ENCODE data around the gene EFNB2. TPM values are rescaled to one million over a fixed set of nuclear protein-coding genes. Genes with fewer than 3 reads are reported as not detected.

Gene EFNB2
- total RNA-seq, 1 experiment from 2014 or later, result 15.9 TPM

DNA sequence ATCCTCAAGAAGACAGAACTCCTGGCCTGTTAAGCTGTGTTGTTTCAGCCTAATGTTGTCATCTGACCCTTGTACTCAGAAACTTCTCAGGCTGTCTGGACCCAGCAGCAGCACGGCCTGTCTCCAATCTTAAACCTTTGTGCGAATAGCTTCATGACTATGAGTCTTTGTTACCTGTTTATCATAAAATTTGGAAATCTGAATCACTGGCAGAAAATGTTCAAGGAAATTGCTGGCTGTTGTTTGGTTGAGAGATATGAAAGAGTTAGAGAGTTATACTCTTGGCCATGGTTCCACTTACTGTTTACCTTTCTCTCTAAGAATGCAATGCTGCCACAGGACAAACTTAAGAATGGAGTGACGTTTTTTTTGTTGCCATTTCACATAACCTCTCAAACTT, 59.6 kb downstream of the EFNB2 start:
- ChIA-PET CTCF (interaction anchor here (1.3 kb wide), 1 partner anchor 37 kb away, joined by 3 read pairs; no protein-coding TSS in a partner anchor), POLR2A (no interaction called here)
- TF ChIP-seq JUN (CRISPR knock-in tag; IDR thresholded peaks at IDR 0.05) (no peak), NR1H2 (CRISPR knock-in tag; IDR thresholded peaks at IDR 0.05) (no peak), MYBL2 (CRISPR knock-in tag; IDR thresholded peaks at IDR 0.05) (no peak), CREM (CRISPR knock-in tag; IDR thresholded peaks at IDR 0.05) (no peak)
- TF ChIP-seq, protein P1, sequence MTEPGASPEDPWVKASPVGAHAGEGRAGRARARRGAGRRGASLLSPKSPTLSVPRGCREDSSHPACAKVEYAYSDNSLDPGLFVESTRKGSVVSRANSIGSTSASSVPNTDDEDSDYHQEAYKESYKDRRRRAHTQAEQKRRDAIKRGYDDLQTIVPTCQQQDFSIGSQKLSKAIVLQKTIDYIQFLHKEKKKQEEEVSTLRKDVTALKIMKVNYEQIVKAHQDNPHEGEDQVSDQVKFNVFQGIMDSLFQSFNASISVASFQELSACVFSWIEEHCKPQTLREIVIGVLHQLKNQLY (CRISPR knock-in tag; IDR thresholded peaks at IDR 0.05), result no peak
- TF ChIP-seq, protein P2, sequence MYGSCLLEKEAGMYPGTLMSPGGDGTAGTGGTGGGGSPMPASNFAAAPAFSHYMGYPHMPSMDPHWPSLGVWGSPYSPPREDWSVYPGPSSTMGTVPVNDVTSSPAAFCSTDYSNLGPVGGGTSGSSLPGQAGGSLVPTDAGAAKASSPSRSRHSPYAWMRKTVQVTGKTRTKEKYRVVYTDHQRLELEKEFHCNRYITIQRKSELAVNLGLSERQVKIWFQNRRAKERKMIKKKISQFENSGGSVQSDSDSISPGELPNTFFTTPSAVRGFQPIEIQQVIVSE (CRISPR knock-in tag; IDR thresholded peaks at IDR 0.05; ENCODE audit: borderline replicate concordance), result no peak
- TF ChIP-seq, protein P3, sequence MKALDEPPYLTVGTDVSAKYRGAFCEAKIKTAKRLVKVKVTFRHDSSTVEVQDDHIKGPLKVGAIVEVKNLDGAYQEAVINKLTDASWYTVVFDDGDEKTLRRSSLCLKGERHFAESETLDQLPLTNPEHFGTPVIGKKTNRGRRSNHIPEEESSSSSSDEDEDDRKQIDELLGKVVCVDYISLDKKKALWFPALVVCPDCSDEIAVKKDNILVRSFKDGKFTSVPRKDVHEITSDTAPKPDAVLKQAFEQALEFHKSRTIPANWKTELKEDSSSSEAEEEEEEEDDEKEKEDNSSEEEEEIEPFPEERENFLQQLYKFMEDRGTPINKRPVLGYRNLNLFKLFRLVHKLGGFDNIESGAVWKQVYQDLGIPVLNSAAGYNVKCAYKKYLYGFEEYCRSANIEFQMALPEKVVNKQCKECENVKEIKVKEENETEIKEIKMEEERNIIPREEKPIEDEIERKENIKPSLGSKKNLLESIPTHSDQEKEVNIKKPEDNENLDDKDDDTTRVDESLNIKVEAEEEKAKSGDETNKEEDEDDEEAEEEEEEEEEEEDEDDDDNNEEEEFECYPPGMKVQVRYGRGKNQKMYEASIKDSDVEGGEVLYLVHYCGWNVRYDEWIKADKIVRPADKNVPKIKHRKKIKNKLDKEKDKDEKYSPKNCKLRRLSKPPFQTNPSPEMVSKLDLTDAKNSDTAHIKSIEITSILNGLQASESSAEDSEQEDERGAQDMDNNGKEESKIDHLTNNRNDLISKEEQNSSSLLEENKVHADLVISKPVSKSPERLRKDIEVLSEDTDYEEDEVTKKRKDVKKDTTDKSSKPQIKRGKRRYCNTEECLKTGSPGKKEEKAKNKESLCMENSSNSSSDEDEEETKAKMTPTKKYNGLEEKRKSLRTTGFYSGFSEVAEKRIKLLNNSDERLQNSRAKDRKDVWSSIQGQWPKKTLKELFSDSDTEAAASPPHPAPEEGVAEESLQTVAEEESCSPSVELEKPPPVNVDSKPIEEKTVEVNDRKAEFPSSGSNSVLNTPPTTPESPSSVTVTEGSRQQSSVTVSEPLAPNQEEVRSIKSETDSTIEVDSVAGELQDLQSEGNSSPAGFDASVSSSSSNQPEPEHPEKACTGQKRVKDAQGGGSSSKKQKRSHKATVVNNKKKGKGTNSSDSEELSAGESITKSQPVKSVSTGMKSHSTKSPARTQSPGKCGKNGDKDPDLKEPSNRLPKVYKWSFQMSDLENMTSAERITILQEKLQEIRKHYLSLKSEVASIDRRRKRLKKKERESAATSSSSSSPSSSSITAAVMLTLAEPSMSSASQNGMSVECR (CRISPR knock-in tag; IDR thresholded peaks at IDR 0.05; ENCODE audit: borderline replicate concordance), result no peak
- TF ChIP-seq, protein P4, sequence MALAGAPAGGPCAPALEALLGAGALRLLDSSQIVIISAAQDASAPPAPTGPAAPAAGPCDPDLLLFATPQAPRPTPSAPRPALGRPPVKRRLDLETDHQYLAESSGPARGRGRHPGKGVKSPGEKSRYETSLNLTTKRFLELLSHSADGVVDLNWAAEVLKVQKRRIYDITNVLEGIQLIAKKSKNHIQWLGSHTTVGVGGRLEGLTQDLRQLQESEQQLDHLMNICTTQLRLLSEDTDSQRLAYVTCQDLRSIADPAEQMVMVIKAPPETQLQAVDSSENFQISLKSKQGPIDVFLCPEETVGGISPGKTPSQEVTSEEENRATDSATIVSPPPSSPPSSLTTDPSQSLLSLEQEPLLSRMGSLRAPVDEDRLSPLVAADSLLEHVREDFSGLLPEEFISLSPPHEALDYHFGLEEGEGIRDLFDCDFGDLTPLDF (CRISPR knock-in tag; IDR thresholded peaks at IDR 0.05), result no peak
- Mint-ChIP-seq H3K36me3 (no peaks in the 10 kb centered on the region), H3K9me3 (no peaks in the 10 kb centered on the region), H3K4me3 (no peak overlapping the region), H3K4me1 (peaks cover 13% of the 10 kb centered on the region), H3K27me3 (ENCODE audit: low read depth) (no peaks in the 10 kb centered on the region), H3K27ac (no peak overlapping the region)
- DNase-seq (ENCODE audit: low spot score) (no peak), ATAC-seq (no peak)

DNA sequence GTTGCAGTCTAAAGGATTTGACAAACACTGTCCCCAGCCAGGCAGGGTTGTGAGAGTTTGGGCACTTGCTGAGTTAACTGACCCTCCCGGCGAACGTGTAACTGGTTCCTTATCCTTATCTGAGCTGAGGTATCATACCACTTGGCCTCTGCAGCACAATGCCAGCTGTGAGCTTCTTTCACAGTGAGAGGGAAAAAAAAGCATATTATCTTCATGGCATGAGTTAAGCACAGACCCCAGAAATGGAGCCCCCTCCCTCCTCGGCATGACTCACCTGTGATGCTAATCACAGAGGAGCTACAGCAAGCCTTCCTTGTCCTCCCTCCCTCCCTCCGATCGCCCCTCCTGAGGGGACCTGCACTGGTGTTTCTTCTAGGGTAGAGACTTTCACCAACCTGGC, 60.5 kb downstream of the EFNB2 start:
- ATAC-seq (no peak), DNase-seq (ENCODE audit: low spot score) (no peak)
- POLR2A ChIA-PET, result no interaction called here
- Mint-ChIP-seq H3K9me3 (no peaks in the 10 kb centered on the region), H3K27me3 (ENCODE audit: low read depth) (no peaks in the 10 kb centered on the region), H3K27ac (no peak overlapping the region), H3K36me3 (no peaks in the 10 kb centered on the region), H3K4me3 (no peak overlapping the region), H3K4me1 (peaks cover 15% of the 10 kb centered on the region)
- CTCF ChIA-PET, result no interaction called here
- TF ChIP-seq ZBTB21 (CRISPR knock-in tag; IDR thresholded peaks at IDR 0.05; ENCODE audit: borderline replicate concordance) (no peak), ZNF317 (CRISPR knock-in tag; IDR thresholded peaks at IDR 0.05; ENCODE audit: borderline replicate concordance, low read depth) (no peak), ZNF423 (CRISPR knock-in tag; IDR thresholded peaks at IDR 0.05) (no peak), NFE2L1 (CRISPR knock-in tag; IDR thresholded peaks at IDR 0.05) (no peak), SP1 (CRISPR knock-in tag; conservative IDR thresholded peaks at IDR 0.05) (no peak), CREM (CRISPR knock-in tag; IDR thresholded peaks at IDR 0.05) (no peak), SMAD4 (CRISPR knock-in tag; IDR thresholded peaks at IDR 0.05) (no peak), SMAD3 (CRISPR knock-in tag; IDR thresholded peaks at IDR 0.05; ENCODE audit: borderline replicate concordance) (no peak)
- TF ChIP-seq, protein P5, sequence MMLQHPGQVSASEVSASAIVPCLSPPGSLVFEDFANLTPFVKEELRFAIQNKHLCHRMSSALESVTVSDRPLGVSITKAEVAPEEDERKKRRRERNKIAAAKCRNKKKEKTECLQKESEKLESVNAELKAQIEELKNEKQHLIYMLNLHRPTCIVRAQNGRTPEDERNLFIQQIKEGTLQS (CRISPR knock-in tag; conservative IDR thresholded peaks at IDR 0.05), result no peak
- TF ChIP-seq, protein P6, sequence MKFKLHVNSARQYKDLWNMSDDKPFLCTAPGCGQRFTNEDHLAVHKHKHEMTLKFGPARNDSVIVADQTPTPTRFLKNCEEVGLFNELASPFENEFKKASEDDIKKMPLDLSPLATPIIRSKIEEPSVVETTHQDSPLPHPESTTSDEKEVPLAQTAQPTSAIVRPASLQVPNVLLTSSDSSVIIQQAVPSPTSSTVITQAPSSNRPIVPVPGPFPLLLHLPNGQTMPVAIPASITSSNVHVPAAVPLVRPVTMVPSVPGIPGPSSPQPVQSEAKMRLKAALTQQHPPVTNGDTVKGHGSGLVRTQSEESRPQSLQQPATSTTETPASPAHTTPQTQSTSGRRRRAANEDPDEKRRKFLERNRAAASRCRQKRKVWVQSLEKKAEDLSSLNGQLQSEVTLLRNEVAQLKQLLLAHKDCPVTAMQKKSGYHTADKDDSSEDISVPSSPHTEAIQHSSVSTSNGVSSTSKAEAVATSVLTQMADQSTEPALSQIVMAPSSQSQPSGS (CRISPR knock-in tag; IDR thresholded peaks at IDR 0.05; ENCODE audit: borderline replicate concordance, low read depth), result no peak
- TF ChIP-seq, protein P2 (CRISPR knock-in tag; IDR thresholded peaks at IDR 0.05; ENCODE audit: borderline replicate concordance), result no peak
- TF ChIP-seq, protein P7, sequence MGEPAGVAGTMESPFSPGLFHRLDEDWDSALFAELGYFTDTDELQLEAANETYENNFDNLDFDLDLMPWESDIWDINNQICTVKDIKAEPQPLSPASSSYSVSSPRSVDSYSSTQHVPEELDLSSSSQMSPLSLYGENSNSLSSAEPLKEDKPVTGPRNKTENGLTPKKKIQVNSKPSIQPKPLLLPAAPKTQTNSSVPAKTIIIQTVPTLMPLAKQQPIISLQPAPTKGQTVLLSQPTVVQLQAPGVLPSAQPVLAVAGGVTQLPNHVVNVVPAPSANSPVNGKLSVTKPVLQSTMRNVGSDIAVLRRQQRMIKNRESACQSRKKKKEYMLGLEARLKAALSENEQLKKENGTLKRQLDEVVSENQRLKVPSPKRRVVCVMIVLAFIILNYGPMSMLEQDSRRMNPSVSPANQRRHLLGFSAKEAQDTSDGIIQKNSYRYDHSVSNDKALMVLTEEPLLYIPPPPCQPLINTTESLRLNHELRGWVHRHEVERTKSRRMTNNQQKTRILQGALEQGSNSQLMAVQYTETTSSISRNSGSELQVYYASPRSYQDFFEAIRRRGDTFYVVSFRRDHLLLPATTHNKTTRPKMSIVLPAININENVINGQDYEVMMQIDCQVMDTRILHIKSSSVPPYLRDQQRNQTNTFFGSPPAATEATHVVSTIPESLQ (CRISPR knock-in tag; IDR thresholded peaks at IDR 0.05), result no peak
- TF ChIP-seq, protein P3 (CRISPR knock-in tag; IDR thresholded peaks at IDR 0.05; ENCODE audit: borderline replicate concordance), result no peak

Data from WTC11 (cell line).